Right ventricle myocardium superior (tissue), 1 donor: ENCODE data around the gene CES3. TPM values are rescaled to one million over a fixed set of nuclear protein-coding genes. Genes with fewer than 3 reads are reported as not detected.
"Not testable (repeated sequence)": the region's sequence is repeated elsewhere in the genome, so short reads cannot be mapped to it uniquely, and the experiment has no call there.

Experiments used
- ATAC-seq: fragments of 200-7000 bp; cut with Tn5 transposase; one replicate; pipeline ENCODE4 v1.9.1; 2020; ENCODE audit warnings: mild to moderate bottlenecking; ENCODE audit not compliant: poor library complexity
- DNase-seq: peaks from one replicate; pipeline ENCODE4 v3.0.0-alpha.2; 2020
- intact Hi-C: fragments of 100-400 bp; cut with DNase I; formaldehyde crosslinking; loops from one replicate; pipeline ENCODE4 v1.11.2; 2022
- total RNA-seq: library from RNA; stranded (reverse); fragmentation: NEBNext Ultra II Directional; extraction: Animal tissue kit (Norgen Biotek cat#: 25700); gene quantifications from one replicate; pipeline ENCODE4 v1.2.1, GENCODE V29; 2021
- donor health status: DM: no; HTN: yes; CAD: no; lungs with severe emphysema.

The CES3 gene
- total RNA-seq, 1 donor from 2014 or later: 2.0 TPM

- DNase-seq (peak; percentile 69), ATAC-seq (peak; percentile 49)
- intact Hi-C loops: loop anchor here (2.0 kb wide), 1 partner anchor 176 kb away; no protein-coding TSS in a partner anchor
These were observed 18.1 kb downstream of the CES3 start for GRCh38 chr16:66979011-66979717.

DNA sequence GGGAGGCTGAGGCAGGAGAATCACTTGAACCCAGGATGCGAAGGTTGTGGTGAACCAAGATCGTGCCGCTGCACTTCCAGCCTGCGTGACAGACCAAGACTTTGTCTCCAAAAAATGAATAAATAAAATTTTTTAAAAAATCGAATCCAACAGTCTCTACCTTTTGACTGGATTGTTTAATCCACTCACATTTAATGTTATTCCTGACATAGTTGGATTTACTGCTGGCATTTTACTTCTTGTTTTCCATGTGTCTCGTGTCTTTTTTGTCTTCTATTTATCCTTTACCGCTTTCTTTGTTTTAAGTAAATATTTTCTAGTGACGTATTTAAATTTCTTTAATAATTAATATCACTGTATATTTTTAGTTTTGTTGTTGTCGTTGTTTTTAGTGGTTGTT lies 22.0 kb downstream of the CES3 start:
- intact Hi-C loops: no loop called here
- no peak for ATAC-seq
- no peak for DNase-seq

- no peak for DNase-seq
- ATAC-seq: no peak
These were observed 23.8 kb downstream of the CES3 start for GRCh38 chr16:66984892-66985311.

DNA sequence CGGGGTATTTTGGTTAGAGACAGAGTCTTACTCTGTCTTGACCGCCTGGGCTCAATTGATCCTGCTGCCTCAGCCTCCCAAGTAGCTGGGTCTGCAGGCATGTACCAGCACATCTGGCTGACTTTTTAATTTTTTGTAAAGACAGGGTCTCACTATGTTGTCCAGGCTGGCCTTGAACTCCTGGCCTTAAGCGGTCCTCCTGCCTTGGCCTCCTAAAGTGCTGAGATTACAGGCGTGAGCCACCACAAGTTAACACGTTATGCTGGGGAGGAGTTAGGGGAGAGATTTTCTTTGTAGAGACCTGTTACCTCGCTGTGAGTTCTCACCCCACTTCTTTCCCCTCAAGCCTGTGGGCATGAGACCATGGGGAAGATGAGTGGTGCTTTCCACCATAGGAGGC lies 25.5 kb downstream of the CES3 start:
- DNase-seq: no peak
- no peak for ATAC-seq
- intact Hi-C loops: no loop called here

More at GRCh38 chr16:66984892-66985311, 23.8 kb downstream of the CES3 start:
- intact Hi-C loops: no loop called here

DNA sequence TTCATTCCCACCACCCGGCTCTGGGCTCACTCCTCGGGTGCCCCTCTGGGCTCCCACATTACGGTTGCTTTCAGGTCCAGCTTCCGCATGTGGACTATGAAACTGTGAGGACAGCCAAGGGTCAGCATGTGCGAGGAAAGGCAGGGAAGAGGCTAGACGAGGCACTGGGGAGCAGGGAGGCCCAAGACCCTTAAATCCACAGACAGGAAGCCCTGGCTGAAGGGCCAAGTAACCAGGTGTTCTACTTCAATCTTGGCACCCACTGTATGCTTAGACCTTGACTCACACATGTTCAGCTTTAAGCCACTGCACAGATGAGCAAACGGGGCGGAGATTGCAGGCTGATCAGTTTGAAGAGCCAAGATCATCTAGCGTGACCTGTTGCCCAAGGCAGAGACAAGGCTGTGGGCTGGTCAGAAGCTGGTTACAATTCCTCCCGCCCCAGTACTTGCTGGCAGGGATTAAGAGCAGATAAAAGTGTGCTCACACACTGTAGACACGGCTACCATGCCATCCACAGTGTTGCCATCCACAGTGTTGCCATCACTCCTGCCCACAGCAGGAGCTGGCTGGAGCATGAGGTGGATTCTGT lies 27.2 kb downstream of the CES3 start, which contains the start of gene CES4A:
CES4A (plus strand) TSS at position 393 of the 592 bp plus-strand sequence; CDS start at position 577, 184 bp downstream.
- DNase-seq (no peak), ATAC-seq (no peak)
- intact Hi-C loops: no loop called here

- intact Hi-C loops: no loop called here
- no peak for DNase-seq
- no peak for ATAC-seq
These were observed 30.5 kb downstream of the CES3 start for GRCh38 chr16:66991545-66992077.

GRCh38 chr16:66993558-66993957 lies 32.5 kb downstream of the CES3 start:
- DNase-seq, ATAC-seq, intact Hi-C loops: not testable (repeated sequence)

DNA sequence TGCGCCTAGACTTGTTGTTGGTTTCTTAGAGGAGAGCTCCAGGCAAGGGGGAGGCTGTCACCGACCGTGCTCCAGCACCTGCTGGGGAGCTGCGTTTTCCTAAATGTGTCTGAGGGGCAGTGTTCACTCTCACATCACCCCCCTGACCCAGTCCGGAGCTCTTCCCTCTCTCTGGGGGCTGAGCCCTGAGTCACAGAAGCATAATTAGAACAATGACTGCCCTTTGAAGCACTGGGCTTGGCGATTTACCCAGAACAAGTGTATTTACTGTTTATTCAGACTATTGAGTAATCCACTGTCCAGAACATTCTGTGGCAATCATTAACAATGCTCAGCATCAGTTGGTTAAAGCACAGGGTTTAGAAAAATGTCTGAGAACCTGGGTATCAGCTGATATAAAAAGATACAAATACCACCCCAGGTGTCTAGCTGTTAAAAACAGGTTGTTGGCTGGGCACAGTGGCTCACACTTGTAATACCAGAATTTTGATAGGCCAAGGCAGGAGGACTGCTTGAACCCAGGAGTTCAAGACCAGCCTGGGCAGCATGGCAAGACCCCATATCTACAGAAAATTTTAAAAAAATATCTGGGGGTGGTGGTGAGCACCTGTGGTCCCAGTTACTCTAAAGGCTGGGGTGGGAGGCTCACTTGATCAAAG lies 35.4 kb downstream of the CES3 start:
- DNase-seq (no peak), ATAC-seq (peak; percentile 50)
- intact Hi-C loops: no loop called here

- ATAC-seq (peak; percentile 33), DNase-seq (no peak)
- intact Hi-C loops: no loop called here
These were observed 35.9 kb downstream of the CES3 start for GRCh38 chr16:66996983-66997358.

GRCh38 chr16:67000384-67001351 lies 39.6 kb downstream of the CES3 start:
- intact Hi-C loops: no loop called here
- ATAC-seq (peak; percentile 65), DNase-seq (peak; percentile 73)

DNA sequence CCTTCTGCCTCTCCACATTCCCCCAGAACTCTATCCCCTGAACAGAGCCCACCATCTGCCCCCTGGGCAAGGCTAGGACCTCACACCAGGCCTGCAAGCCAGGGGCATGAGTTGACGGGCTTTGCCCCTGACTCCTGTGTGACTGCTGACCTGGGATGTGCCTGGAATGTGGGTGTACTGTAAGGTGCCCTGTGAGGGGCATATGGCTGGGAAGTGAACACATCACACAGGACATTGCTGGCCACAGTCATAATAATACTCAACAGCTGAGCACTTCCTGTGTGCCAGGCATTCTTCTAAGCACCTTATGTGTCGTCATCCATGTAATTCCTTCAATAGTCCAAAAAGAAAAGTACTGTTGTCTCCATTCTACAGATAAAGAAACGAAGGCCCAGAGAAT lies 40.7 kb downstream of the CES3 start:
- ATAC-seq (no peak), DNase-seq (no peak)
- intact Hi-C loops: no loop called here

DNA sequence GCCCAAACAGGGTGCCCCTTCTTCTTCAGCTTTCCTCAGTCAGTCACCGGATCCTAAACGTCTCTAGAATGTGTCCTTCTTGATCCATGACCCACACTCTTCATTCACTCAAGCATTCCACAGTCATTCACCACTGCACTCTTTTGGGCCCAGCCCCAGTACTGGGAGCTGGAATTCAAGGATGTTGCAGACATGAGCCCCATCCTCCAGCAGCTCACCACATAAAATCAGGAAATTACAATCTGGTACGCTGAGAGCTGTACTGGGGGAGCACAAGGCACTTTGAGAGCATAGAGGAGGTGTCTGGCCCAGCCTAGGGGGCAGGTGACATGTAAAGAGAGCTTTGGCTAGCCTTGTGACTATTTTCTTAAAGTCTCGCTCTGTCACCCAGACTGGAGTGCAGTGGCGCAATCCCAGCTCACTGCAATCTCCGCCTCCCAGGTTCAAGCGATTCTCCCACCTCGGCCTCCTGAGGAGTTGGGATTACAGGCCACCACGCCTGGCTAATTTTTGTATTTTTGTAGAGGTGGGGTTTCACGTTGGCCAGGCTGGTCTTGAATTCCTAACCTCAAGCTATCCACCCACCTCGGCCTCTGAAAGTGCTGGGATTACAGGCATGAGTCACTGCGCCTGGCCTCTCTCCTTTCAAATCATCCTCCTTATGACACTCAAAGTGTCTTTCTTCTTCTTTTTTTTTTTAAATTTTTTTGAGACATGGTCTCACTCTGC lies 46.0 kb downstream of the CES3 start:
- DNase-seq (no peak), ATAC-seq (no peak)
- intact Hi-C loops: no loop called here

GRCh38 chr16:67009158-67009557 lies 48.1 kb downstream of the CES3 start:
- ATAC-seq (no peak), DNase-seq (no peak)
- intact Hi-C loops: no loop called here

GRCh38 chr16:67011274-67011673 lies 50.2 kb downstream of the CES3 start:
- ATAC-seq: no peak
- intact Hi-C loops: no loop called here
- no peak for DNase-seq

DNA sequence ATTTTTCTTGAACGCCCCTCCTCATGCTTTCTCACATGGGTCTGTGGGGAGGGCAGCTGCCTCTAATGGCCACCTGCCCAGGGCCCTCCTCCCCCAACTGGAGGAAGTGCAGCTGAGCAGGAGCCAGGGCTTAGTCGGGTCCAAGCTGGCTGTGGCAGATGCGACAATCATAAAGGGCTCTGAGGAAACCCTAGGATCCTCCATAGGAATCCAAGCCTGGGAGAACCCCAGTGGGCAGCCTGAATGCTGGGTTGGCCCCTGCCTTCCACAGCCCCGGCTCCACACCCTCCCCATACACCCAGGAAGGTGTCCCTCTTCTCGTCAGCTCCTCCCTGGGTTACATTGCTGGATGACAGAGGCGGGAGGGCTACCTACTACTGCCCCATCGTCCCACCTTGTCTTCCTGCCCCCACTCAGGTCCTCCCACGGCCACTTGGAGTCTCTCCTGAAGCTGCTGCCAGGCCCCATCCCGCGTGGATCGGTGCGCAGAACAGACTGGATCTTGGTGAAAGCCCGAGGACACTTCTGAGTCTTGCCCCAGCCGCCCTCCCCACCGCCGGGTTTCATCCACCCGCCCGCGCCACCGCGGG lies 52.3 kb downstream of the CES3 start:
- no peak for ATAC-seq
- no peak for DNase-seq
- intact Hi-C loops: no loop called here

- intact Hi-C loops: no loop called here
- peak; percentile 94 for ATAC-seq
- DNase-seq: peak; percentile 90
These were observed 53.0 kb downstream of the CES3 start for GRCh38 chr16:67013823-67014633.
